GM21786 (cell line): ENCODE data around the gene PAQR5.
"Not testable (repeated sequence)": the region's sequence is repeated elsewhere in the genome, so short reads cannot be mapped to it uniquely, and the experiment has no call there.

Experiments
- ATAC-seq: cut with Tn5 transposase; IDR thresholded peaks from one replicate; pipeline ENCODE4 v1.9.1; 2021; ENCODE audit not compliant: unreplicated experiment

The PAQR5 gene

DNA sequence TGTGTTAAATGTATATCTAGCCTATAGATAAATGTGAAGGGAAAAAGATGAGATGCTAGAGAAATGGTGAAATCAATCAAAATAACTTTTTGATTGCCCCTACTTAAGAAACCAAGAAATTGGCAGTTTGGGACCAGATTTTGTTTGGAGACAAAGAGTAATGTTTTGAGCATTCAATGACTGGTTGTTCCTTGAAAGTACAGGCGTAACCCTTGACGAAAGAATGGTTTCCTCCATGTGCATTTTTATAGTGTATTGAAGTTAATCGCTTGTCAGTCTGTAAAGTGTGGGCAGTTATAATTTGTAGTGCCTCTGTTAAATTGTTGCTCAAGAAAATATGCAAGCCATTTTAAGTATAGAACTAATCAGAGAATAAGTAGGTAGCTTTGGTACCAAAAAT is 116.7 kb downstream of the PAQR5 start:
- no peak for ATAC-seq

- no peak for ATAC-seq
Observed at GRCh38 chr15:69417581-69417980, 118.9 kb downstream of the PAQR5 start.

DNA sequence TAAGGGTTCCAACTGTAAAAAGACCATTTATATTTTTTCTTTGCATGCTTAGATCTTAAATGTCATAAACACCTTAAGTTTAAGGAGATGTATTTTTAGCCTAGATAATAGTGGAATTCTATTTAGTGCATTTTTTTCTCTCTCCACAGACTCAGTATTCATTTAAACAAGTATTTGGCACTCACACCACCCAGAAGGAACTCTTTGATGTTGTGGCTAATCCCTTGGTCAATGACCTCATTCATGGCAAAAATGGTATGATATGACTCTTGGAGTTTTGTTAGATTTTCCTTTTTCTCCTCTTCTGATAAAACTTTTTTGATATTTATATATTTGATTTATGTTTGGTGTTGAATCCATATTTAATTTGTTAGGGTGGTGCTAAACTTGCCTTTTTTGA is 122.8 kb downstream of the PAQR5 start:
- ATAC-seq, result no peak

- ATAC-seq, result no peak
Observed at GRCh38 chr15:69422336-69422895, 123.7 kb downstream of the PAQR5 start.

GRCh38 chr15:69424001-69424400 is 125.3 kb downstream of the PAQR5 start:
- ATAC-seq, result no peak

DNA sequence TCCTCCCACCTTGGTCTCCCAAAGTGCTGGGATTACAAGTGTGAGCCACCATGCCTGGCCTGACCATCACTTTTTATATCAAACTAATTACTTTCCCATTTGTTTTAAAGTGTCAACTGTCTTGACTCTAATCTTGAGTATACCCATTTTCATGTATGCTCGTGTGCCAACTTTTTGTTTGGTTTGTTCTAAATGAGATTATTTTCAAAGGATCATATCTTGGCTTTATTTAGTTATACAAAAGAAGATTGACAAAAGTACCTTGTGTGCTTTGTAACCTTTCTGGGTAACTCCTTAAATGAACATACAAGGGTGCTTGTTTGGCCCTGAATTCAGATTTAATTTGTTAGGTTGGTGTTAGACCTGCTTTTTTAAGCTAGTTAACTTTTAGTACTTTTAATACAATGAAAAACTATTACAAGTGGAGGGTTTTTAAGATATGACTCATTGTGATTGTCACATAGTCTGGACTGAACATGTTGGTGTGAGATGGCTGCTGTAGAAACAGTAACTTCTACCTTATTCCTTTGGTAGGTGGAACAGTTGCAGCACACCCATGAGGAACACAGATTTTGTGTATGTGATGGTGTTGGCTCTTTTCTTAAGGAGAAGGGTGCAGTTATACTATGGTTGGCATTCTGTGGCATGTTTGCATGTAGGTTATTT is 126.2 kb downstream of the PAQR5 start:
- ATAC-seq, result no peak

- ATAC-seq, result no peak
Observed at GRCh38 chr15:69433831-69434230, 135.1 kb downstream of the PAQR5 start.

GRCh38 chr15:69434238-69434637 is 135.5 kb downstream of the PAQR5 start:
- no peak for ATAC-seq

DNA sequence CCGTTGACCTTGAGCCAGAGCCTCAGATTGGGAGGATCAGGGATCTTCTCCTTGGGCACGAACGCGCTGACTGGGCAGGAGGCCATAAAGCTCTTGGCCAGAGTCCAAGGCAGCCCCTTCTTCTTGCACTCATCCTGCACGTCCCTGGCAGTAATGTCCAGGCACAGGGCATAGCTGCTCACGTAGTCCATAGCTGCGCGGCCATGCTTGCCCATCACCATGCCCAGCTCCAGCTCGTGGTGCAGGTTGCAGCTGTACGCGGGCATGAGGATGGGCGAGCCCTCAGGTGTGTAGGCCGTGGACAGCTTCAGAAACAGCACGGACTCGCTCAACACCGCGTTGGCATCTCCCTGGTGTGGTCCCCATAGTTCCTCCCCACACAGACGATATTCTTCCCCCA is 136.0 kb downstream of the PAQR5 start:
- no peak for ATAC-seq

GRCh38 chr15:69435985-69436384 is 137.3 kb downstream of the PAQR5 start:
- ATAC-seq, result no peak

- no peak for ATAC-seq
Observed at GRCh38 chr15:69436951-69437350, 138.2 kb downstream of the PAQR5 start.

- no peak for ATAC-seq
Observed at GRCh38 chr15:69439623-69440022, 140.9 kb downstream of the PAQR5 start.

DNA sequence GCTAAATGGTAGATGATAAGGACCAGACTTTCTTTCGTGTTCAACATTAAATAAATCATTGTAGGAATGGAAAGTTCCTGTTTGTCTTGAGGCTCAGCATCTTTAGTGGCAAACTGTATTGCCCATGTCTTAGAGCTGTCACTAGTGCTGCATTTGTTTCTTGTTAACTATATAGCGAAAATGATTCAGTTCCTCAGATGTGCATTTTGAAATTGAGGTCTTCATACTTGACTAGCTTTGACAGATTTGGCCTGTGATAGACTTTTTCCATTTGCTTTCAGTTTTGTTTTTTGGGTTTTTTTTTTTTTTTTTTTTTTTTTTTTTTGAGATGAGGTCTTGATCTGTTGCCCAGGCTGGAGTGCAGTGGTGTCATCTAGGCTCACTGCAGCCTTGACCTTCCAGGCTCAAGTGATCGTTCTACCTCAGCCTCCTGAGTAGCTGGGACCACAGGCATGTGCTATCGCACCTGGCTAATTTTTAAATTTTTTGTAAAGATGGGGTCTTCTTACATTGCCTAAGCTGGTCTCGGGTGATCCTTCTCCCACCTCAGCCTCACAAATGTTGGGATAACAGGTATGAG is 144.4 kb downstream of the PAQR5 start:
- peak; percentile 60 for ATAC-seq

- no peak for ATAC-seq
Observed at GRCh38 chr15:69444686-69445085, 146.0 kb downstream of the PAQR5 start.

- no peak for ATAC-seq
Observed at GRCh38 chr15:69446953-69447352, 148.2 kb downstream of the PAQR5 start.

DNA sequence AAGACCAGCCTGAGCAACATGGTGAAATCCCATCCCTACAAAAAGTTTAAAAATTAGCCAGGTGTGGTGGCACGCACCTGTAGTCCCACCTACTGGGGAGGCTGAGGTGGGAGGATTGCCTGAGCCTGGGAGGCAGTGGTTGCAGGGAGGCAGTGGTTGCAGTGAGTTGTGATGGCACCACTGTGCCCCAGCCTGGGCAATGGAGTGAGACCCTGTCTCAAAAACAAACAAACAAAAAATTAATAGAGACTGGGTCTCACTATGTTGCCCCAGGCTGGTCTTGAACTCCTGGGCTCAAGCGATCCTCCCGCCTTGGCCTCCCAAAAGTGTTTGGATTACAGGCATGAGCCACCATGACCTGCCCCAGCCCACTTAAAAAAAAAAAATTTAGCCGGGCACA is 151.5 kb downstream of the PAQR5 start:
- not testable (repeated sequence) for ATAC-seq

DNA sequence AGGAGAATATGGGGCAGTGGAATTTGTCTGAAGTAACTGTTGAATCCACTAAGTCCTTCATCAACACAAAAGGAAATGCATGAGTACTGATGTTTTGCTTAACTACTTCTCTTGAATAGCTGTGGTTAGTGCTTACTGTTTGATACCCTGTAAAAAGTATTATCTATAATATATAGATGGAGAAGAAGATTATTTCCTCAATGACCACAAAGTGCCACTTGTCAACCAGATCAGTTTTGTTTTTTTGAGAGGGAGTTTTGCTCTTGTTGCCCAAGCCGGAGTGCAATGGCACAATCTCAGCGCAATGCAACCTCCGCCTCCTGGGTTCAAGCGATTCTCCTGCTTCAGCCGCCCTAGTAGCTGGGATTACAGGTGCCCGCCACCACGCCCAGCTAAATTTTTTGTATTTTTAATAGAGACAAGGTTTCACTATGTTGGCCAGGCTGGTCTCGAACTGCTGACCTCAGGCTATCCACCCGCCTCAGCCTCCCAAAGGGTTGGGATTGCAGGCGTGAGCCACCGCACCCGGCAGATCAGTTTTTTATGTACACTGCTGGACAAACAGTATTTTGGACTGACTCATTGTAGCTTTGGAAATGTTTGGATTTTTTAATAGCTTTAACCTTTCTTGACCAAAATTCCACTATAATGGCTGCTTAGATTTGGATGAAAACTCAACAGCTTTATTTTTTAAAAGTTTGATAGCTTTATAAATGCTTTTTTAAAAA is 152.4 kb downstream of the PAQR5 start:
- no peak for ATAC-seq

- ATAC-seq, result peak; percentile 21
Observed at GRCh38 chr15:69451951-69452691, 153.4 kb downstream of the PAQR5 start.

GRCh38 chr15:69452692-69453521 is 154.2 kb downstream of the PAQR5 start, which contains the start of gene RPLP1:
RPLP1 (plus strand) TSS chr15:69452818; CDS start chr15:69452949, 131 bp downstream.
- peak; percentile 86 for ATAC-seq

- no peak for ATAC-seq
Observed at GRCh38 chr15:69454953-69455352, 156.2 kb downstream of the PAQR5 start.
